Measurements from ENCODE around the gene FIS1.

Gene FIS1

GRCh38 chr7:101218236-101219125, 26.4 kb downstream of the FIS1 start:
- TF ChIP-seq ZFX (IDR thresholded peaks at IDR 0.05), result no peak
- no peak for TF ChIP-seq CTCF (conservative IDR thresholded peaks at IDR 0.05)
- H3K27ac ChIP-seq, result peak overlapping the region; percentile 85

- TF ChIP-seq ZFX (IDR thresholded peaks at IDR 0.05) (0 out of 2 replicates have a peak, but pooled peaks have one; percentile 38), CTCF (conservative IDR thresholded peaks at IDR 0.05) (no peak)
- H3K27ac ChIP-seq, result peak within 1 kb of the TSS; percentile 85
Measured at GRCh38 chr7:101217388-101218235, 27.3 kb downstream of the FIS1 start, which contains the start of the genes PLOD3 and ZNHIT1. Gene PLOD3 (minus strand): TSS chr7:101217581. CDS start chr7:101217274, 307 bp downstream. Gene ZNHIT1 (plus strand): TSS chr7:101218165. CDS start chr7:101218196, 31 bp downstream.

- H3K27ac ChIP-seq, result peak overlapping the region; percentile 85
- TF ChIP-seq ZFX (IDR thresholded peaks at IDR 0.05) (peak; percentile 81; the same call in 1 of the 2 replicates), CTCF (conservative IDR thresholded peaks at IDR 0.05) (no peak)
Measured at GRCh38 chr7:101216860-101217387, 28.0 kb downstream of the FIS1 start.

GRCh38 chr7:101216001-101216859, 28.7 kb downstream of the FIS1 start:
- peak overlapping the region; percentile 85 for H3K27ac ChIP-seq
- no peak for TF ChIP-seq CTCF (conservative IDR thresholded peaks at IDR 0.05)
- no peak for TF ChIP-seq ZFX (IDR thresholded peaks at IDR 0.05)

GRCh38 chr7:101212014-101212413, 32.9 kb downstream of the FIS1 start:
- no peak for TF ChIP-seq ZFX (IDR thresholded peaks at IDR 0.05)
- TF ChIP-seq CTCF (conservative IDR thresholded peaks at IDR 0.05), result no peak
- H3K27ac ChIP-seq, result no peak overlapping the region

- TF ChIP-seq CTCF (conservative IDR thresholded peaks at IDR 0.05) (no peak), ZFX (IDR thresholded peaks at IDR 0.05) (no peak)
- H3K27ac ChIP-seq, result no peak overlapping the region
Measured at GRCh38 chr7:101211501-101211900, 33.4 kb downstream of the FIS1 start.
